Kidney capillary endothelial cell (primary cell): ENCODE results near the gene PRRC1.
"Not testable (repeated sequence)": the region's sequence is repeated elsewhere in the genome, so short reads cannot be mapped to it uniquely, and the experiment has no call there.

Experiments
- DNase-seq: peaks from one replicate; pipeline ENCODE4 v3.0.0-alpha.2; 2018; ENCODE audit warnings: low spot score

PRRC1 gene

DNA sequence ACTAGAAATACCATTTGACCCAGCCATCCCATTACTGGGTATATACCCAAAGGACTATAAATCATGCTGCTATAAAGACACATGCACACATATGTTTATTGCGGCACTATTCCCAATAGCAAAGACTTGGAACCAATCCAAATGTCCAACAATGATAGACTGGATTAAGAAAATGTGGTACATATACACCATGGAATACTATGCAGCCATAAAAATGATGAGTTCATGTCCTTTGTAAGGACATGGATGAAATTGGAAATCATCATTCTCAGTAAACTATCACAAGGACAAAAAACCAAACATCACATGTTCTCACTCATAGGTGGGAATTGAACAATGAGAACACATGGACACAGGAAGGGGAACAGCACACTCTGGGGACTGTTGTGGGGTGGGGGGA is 27.8 kb downstream of the PRRC1 start:
- not testable (repeated sequence) for DNase-seq

GRCh38 chr5:127549551-127549950 is 32.1 kb downstream of the PRRC1 start:
- DNase-seq: no peak

DNA sequence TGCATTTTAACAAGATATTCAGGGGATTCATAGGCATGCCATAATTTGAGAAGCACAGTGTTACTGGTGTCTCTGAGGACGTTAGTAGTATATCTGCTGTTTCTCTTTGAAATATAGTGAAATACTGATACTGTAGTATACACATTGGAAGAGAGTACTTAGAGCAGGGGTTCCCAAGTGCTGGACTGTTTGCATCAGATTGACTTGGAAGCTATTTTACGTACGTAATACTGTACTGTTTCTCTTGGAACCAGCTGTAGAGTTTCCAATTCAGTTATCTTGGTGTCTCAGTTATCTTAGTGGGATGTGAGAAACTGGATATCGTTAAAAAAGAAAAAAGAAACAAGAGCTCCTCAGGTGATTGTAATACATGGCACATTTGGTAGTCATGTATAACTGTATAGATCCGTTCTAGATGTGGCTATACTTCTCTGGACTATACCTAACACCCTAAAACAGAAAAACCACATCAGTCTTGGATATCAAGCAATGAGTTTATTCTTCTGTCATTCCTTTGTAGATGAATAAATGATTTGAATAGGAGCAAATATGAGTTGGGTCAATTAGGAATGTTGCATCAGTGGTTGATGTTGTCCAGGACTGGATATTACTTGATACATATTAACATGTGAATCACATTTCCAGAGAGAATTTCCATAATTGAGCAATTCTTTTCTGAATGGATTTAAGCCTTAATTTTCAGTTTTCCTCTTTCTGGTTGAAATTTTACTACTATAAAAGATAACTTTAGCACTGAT is 33.4 kb downstream of the PRRC1 start:
- DNase-seq: no peak

- no peak for DNase-seq
Observed at GRCh38 chr5:127551410-127552041, 34.1 kb downstream of the PRRC1 start.

DNA sequence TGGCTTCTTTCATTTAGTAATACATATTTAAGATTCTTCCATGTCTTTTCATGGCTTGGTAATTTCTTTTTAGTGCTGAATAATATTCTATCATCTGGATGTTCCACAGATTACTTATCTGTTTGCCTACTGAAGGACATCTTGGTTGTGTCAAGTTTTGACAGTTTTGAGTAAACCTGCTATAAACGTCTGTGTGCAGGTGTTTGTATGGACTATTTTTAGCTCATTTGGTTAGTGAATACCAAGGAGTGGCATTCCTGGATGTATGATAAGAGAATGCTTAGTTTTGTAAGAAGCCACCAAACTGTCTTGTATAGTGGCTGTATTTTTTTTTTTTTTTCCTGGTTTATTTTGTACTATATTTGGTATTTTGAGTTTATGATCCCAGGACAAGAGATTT is 38.4 kb downstream of the PRRC1 start:
- no peak for DNase-seq

GRCh38 chr5:127556609-127557334 is 39.3 kb downstream of the PRRC1 start:
- no peak for DNase-seq

DNA sequence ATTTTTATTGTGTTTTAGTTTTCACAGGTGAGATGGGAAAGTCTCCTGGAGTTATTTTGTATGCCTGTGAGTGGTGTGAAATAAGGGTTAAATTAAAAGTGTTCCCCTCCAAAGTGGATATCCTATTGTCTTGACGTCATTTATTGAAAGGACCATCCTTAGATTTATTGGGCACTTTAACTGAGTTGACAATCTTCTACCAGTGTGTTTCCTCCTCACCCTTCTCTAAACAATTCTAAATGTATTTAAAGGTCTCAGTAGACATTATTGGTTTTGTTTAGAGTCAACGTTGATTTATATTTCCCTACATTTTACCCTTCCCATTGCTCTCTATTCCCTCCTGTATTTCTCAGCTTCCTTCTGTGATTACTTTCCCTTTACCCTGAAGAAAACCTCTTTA is 40.8 kb downstream of the PRRC1 start:
- DNase-seq: no peak

DNA sequence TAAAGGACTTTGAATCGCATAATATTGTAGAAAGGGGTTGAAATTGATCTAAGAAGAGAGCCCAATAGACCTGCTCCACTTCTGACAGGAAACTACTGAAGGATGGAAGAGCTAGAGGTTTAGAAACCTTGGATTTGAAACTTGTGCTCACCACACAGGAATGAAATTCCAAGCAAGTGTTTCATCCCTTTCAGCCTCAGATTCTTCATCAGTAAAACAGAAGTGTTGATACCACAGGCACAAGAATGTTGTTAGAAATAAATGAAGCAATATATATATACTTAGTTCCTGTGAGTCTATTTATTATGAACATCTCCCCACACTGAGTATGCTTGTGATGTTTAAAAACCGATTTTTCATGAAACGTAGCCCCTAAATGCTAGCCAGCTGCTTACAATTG is 43.8 kb downstream of the PRRC1 start:
- no peak for DNase-seq

DNA sequence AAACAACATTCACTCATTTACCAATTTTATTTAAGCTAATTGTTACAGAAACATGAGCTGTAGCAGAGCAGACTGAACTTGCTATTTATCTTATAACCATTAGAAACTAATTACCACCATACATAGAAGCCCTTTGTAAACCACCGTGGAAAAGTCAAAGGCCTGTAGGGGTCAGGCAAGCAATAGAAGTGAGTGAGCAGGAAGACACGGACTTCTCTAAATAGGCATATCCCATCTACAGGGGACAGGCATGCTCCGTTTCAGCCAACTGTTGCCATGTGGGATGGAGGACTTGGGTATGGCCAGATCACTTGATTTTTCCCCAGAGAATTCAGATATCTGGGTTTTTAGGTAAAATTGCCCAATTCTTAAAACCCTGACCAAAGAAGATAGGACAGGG is 44.8 kb downstream of the PRRC1 start:
- DNase-seq: peak; percentile 18

DNA sequence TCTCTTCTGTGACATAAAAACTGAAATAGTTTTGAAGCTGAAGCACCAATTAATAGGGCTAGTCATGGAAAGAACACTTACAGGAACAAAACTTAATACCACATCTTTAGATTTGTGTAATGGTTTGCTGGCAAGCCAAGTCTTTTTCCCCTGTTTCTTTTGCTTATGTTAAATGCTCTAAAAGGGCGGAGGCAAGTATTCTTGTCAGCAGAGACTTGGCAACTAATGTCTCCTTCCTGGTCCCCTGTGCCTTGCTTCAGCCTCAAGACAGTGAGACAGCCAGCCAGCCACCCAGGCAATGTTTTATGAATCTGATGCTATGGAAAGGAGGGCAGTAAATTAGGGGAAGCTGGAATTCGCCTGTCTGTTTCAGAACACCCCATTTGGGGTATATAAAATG is 45.7 kb downstream of the PRRC1 start:
- DNase-seq: no peak

GRCh38 chr5:127564002-127564769 is 46.7 kb downstream of the PRRC1 start:
- DNase-seq: peak; percentile 52

DNA sequence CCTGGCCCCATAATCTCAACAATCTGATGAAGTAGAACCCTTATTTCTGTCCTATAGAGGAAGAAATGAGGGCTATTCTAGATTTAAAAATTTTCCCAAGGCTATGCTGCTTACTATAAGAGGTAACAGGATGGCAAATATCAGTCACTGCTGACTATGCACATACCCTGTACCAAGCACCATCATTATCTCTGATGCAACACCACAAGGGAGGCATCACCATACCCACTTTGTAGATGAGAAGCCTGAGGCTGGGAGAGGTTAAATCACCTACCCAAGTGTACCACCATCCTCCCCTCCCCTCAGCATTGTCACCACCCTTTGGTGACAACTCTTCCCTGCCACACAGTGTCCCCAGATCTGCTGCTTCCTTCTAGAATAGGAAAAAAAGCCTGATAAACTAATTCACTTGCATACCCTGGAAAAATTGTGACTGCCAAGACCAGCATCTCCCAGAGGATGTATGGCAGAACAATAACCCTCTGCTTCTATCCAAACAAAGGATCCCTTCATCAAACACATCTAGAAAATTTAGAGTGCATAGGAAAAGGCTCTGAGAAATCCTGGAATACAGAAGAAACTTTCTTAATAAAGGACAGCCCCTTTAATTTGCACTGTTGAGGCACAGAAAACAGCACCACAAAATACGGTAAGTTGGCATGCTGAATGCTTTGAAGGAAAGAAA is 48.3 kb downstream of the PRRC1 start:
- DNase-seq: no peak

GRCh38 chr5:127567026-127567768 is 49.8 kb downstream of the PRRC1 start:
- no peak for DNase-seq

DNA sequence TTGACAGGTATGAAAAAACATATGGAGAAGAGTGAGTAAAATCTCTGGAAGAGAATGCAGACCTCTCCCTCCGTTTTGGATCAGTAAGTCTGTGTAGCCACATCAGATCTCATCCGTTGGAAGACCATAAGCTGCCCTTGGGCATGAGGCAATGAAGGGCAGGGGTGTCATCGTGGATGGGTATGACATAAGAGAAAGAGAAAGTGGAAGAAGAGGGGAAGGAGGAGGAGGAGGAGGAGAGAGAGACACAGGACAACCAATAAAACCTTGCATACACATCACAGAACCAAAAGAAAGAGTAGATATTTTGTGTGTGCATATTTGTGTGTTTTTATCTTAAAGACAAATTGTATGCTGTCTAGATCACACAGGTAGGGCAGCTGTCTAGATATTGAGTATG is 50.7 kb downstream of the PRRC1 start:
- no peak for DNase-seq

DNA sequence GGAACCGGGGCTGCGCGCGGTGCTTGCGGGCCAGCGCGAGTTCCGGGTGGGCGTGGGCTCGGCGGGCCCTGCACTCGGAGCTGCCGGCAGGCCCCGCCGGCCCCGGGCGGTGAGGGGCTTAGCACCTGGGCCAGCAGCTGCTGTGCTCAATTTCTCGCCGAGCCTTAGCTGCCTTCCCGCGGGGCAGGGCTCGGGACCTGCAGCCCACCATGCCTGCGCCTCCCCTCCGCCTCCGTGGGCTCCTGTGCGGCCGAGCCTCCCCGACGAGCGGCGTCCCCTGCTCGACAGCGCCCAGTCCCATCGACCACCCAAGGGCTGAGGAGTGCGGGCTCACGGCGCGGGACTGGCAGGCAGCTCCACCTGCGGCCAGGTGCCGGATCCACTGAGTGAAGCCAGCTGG is 52.0 kb downstream of the PRRC1 start:
- not testable (repeated sequence) for DNase-seq

- no peak for DNase-seq
Observed at GRCh38 chr5:127571314-127572131, 54.1 kb downstream of the PRRC1 start.

DNA sequence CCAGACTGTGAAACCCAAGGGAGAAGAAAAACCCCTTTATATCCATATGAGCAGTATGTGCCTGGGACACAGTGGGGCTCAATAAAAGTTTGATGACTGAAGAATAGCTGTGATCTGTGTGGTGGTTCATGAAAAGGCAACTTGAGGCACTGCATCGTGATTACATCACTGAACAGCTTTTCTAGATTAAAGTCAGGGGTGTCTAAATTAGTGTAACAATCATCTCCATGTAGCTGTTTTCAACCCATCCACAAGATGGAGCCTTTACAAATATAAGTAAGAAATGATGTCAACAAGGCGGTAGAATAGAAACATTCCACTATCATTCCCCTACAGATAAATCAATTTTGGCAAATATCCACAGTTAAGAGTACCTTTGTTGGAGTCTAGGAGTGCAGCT is 55.5 kb downstream of the PRRC1 start:
- no peak for DNase-seq

- DNase-seq: no peak
Observed at GRCh38 chr5:127574852-127575679, 57.6 kb downstream of the PRRC1 start.

DNA sequence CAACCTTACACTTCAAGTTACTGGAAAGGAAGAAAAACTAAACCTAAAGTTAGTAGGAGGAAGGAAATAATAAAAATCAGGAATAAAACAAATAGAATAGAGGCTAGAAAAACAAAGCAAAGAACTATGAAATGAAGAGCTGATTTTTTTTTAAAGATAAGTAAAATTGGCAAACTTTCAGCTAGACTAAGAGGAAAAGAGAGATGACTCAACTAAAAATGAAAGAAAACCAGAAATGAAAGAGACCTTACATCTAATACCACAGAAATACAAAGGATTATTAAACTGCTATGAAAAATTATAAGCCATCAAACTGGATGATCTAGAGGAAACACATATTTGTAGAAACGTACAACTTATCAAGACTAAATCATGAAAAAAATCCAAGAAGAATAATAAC is 60.0 kb downstream of the PRRC1 start:
- no peak for DNase-seq
